ENCODE data around the gene CMTM8.

Gene CMTM8

DNA sequence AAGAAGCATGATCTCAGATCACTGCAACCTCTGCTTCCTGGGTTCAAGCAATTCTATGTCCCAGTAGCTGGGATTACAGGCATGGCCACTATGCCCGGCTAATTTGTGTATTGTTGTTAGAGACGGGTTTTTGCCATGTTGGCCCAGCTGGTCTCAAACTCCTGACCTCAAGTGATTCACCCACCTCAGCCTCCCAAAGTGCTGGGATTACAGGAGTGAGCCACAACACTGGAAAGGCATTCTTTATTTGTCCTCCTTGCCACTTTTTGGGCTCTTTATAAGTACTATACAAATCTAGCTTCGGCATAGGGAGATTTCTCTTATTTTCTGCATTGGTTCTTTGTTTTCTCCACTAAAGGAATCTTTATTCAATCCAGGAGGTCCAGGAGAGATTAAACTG lies 18.6 kb downstream of the CMTM8 start:
- Histone ChIP-seq H3K4me1 (ENCODE audit: insufficient read depth, poor library complexity, severe bottlenecking) (no peaks in the 10 kb centered on the region), H3K36me3 (ENCODE audit: low read depth) (no peaks in the 10 kb centered on the region), H3K27ac (ENCODE audit: poor library complexity, severe bottlenecking) (no peak overlapping the region), H3K9me3 (ENCODE audit: severe bottlenecking) (peaks cover 13% of the 10 kb centered on the region), H3K27me3 (ENCODE audit: insufficient read depth, poor library complexity, severe bottlenecking) (no peaks in the 10 kb centered on the region), H3K4me3 (ENCODE audit: severe bottlenecking) (no peak overlapping the region)
- ATAC-seq (ENCODE audit: low read depth) (no peak), DNase-seq (ENCODE audit: low spot score) (no peak)
- TF ChIP-seq, protein P1, sequence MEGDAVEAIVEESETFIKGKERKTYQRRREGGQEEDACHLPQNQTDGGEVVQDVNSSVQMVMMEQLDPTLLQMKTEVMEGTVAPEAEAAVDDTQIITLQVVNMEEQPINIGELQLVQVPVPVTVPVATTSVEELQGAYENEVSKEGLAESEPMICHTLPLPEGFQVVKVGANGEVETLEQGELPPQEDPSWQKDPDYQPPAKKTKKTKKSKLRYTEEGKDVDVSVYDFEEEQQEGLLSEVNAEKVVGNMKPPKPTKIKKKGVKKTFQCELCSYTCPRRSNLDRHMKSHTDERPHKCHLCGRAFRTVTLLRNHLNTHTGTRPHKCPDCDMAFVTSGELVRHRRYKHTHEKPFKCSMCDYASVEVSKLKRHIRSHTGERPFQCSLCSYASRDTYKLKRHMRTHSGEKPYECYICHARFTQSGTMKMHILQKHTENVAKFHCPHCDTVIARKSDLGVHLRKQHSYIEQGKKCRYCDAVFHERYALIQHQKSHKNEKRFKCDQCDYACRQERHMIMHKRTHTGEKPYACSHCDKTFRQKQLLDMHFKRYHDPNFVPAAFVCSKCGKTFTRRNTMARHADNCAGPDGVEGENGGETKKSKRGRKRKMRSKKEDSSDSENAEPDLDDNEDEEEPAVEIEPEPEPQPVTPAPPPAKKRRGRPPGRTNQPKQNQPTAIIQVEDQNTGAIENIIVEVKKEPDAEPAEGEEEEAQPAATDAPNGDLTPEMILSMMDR (IDR thresholded peaks at IDR 0.05; ENCODE audit: poor library complexity, severe bottlenecking): no peak

DNA sequence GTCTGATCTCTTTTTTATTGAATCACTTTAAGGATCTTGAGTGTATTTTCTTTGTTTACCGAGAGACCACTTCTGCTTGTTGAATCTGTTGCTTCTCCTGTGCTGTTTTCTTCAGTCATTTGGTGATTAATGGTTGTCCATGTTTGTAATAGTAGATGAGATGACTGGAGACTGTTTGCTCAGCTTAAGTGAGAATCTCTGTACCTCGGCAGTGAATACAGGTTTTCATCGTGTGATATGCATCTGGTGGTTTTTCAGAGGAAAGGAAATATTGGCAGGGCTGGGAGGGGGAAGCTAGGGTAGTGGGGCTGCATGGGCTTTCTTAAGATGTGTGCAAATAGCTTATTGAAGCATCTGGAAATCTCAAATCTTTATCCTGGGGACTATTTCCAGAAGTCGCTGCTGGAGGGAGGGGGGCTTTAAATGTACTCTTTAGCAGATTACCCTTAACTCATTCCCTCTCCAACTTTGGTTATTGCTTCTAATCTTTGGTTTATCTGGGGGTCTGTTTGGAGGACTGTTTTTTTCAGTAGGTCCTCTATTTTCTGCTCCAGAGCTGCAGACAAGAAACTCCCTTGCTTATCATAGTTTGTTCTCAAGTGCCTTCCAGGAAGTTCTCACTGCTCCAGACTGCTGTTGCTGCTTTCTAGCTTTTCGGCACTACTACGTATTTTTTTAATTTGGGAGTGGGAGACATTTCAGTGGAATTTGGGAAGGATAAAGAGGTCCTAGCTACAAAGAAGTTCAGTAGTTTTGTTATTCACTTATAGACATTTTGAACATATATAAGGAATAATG lies 19.4 kb downstream of the CMTM8 start:
- H3K36me3 ChIP-seq (ENCODE audit: low read depth): no peaks in the 10 kb centered on the region
- TF ChIP-seq, protein P1 (IDR thresholded peaks at IDR 0.05; ENCODE audit: poor library complexity, severe bottlenecking): no peak
- ATAC-seq (ENCODE audit: low read depth): peak; percentile 44; the same call in 1 of the 3 replicates

DNA sequence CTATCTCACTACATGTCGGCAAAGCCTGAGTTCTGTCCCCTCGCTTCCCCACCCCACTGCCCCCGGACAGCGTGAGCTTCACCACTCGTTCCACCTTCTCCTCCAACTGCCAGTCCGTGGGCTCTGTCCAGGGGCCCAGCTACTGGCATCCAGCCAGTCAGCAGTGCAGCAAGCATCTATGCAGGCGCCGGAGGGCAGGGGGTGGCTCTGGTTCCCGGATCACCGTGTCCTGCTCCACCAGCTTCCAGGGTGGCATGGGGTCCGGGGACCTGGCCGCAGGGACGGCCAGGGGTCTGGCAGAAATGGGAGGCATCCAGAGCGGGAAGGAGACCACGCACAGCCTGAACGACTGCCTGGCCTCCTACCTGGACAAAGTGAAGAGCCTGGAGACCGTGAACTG lies 20.4 kb downstream of the CMTM8 start:
- Histone ChIP-seq H3K9me3 (ENCODE audit: severe bottlenecking) (peaks cover 11% of the 10 kb centered on the region), H3K36me3 (ENCODE audit: low read depth) (no peaks in the 10 kb centered on the region), H3K4me1 (ENCODE audit: insufficient read depth, poor library complexity, severe bottlenecking) (no peaks in the 10 kb centered on the region), H3K27me3 (ENCODE audit: insufficient read depth, poor library complexity, severe bottlenecking) (no peaks in the 10 kb centered on the region), H3K4me3 (ENCODE audit: severe bottlenecking) (no peak overlapping the region), H3K27ac (ENCODE audit: poor library complexity, severe bottlenecking) (no peak overlapping the region)
- DNase-seq (ENCODE audit: low spot score) (no peak), ATAC-seq (ENCODE audit: low read depth) (no peak)
- TF ChIP-seq, protein P1 (IDR thresholded peaks at IDR 0.05; ENCODE audit: poor library complexity, severe bottlenecking): no peak

More for the DNA sequence above, 19.4 kb downstream of the CMTM8 start:
- Histone ChIP-seq H3K4me3 (ENCODE audit: severe bottlenecking) (no peak overlapping the region), H3K4me1 (ENCODE audit: insufficient read depth, poor library complexity, severe bottlenecking) (no peaks in the 10 kb centered on the region), H3K27me3 (ENCODE audit: insufficient read depth, poor library complexity, severe bottlenecking) (no peaks in the 10 kb centered on the region), H3K27ac (ENCODE audit: poor library complexity, severe bottlenecking) (no peak overlapping the region), H3K9me3 (ENCODE audit: severe bottlenecking) (peaks cover 13% of the 10 kb centered on the region)
- DNase-seq (ENCODE audit: low spot score): no peak

DNA sequence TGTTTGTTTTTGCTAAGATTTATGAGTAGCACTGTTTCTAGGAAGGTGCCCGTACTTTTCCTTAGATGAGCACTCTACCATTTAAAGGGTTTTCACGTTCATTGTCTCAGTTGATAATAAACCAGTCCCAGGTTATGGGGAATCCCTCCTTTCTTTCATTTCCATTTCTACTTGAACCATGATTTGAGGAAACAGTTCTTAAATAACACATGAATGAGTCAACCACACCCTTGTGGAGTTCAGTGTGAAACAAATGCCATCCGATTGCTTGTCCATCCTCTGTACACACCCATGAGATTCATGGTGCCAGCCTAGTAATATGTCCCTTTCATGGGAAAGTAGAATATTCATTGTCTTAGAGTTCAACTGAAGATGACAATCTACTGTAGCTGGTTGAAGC lies 23.1 kb downstream of the CMTM8 start:
- no peak overlapping the region for H3K27ac ChIP-seq (ENCODE audit: poor library complexity, severe bottlenecking)
- ATAC-seq (ENCODE audit: low read depth): no peak
- no peaks in the 10 kb centered on the region for H3K27me3 ChIP-seq (ENCODE audit: insufficient read depth, poor library complexity, severe bottlenecking)
- no peak overlapping the region for H3K4me3 ChIP-seq (ENCODE audit: severe bottlenecking)
- DNase-seq (ENCODE audit: low spot score): no peak
- TF ChIP-seq, protein P1 (IDR thresholded peaks at IDR 0.05; ENCODE audit: poor library complexity, severe bottlenecking): no peak
- H3K9me3 ChIP-seq (ENCODE audit: severe bottlenecking): peaks cover 2% of the 10 kb centered on the region
- H3K4me1 ChIP-seq (ENCODE audit: insufficient read depth, poor library complexity, severe bottlenecking): no peaks in the 10 kb centered on the region
- H3K36me3 ChIP-seq (ENCODE audit: low read depth): no peaks in the 10 kb centered on the region

DNA sequence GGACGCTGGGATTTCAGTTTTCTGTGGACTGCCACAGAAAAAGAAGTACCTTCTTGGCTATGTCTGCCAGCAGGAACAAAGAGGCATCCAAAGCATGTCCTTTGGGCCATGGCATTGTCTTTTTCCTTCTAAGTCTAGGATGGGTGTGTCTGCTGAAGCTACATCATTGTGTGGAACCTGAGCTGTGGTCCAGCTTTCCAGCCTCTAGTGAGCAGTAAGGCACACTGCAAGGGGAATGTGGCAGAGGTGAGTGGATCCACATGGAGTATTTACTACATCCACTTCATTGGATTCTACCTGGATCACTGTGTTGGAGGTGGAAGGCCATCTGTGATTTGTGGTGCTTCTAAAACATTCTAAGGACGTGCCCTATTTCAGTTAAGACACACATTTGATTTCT lies 23.7 kb downstream of the CMTM8 start:
- TF ChIP-seq, protein P1 (IDR thresholded peaks at IDR 0.05; ENCODE audit: poor library complexity, severe bottlenecking): no peak
- H3K27ac ChIP-seq (ENCODE audit: poor library complexity, severe bottlenecking): no peak overlapping the region
- H3K27me3 ChIP-seq (ENCODE audit: insufficient read depth, poor library complexity, severe bottlenecking): no peaks in the 10 kb centered on the region
- ATAC-seq (ENCODE audit: low read depth) (no peak), DNase-seq (ENCODE audit: low spot score) (no peak)
- peaks cover under 1% of the 10 kb centered on the region for H3K9me3 ChIP-seq (ENCODE audit: severe bottlenecking)
- no peaks in the 10 kb centered on the region for H3K4me1 ChIP-seq (ENCODE audit: insufficient read depth, poor library complexity, severe bottlenecking)
- H3K36me3 ChIP-seq (ENCODE audit: low read depth): no peaks in the 10 kb centered on the region
- no peak overlapping the region for H3K4me3 ChIP-seq (ENCODE audit: severe bottlenecking)

All from RWPE2 (cell line).